Stimulated activated CD4-positive, alpha-beta T cell treated with anti-CD3 and anti-CD28 coated beads, Interleukin-15, amount 100 ng/mL, for 1 hour (primary cell): ENCODE data around the gene SETDB2.
A peak's percentile ranks its signal among the peaks of the same experiment; 100 is the strongest.

Experiments used
- DNase-seq, 2 donors: peaks; one replicate each; pipeline ENCODE4 v3.0.0-alpha.2; 2020; ENCODE audit warnings: low read depth in 1 of 2, low spot score in 1 of 2

Gene SETDB2

GRCh38 chr13:49443704-49444523 lies at the start of gene SETDB2, which contains the start of gene CAB39L:
TSS of gene SETDB2 (plus strand) at chr13:49444274. CDS start at chr13:49451894, 7,620 bp downstream.
TSS of gene CAB39L (minus strand) at chr13:49444064. CDS start at chr13:49382910, 61,154 bp downstream.
- peak; percentile 94 to 97 for DNase-seq

- no peak for DNase-seq
These were observed 48.6 kb upstream of the SETDB2 start for GRCh38 chr13:49395451-49395865.

GRCh38 chr13:49395878-49396380 lies 48.1 kb upstream of the SETDB2 start:
- no peak for DNase-seq

GRCh38 chr13:49399801-49400472 lies 44.1 kb upstream of the SETDB2 start:
- no peak for DNase-seq

- no peak for DNase-seq
These were observed 43.1 kb upstream of the SETDB2 start for GRCh38 chr13:49400755-49401659.

- no peak for DNase-seq
These were observed 39.9 kb upstream of the SETDB2 start for GRCh38 chr13:49403996-49404702.

GRCh38 chr13:49404703-49405020 lies 39.4 kb upstream of the SETDB2 start:
- no peak for DNase-seq

GRCh38 chr13:49407068-49407467 lies 37.0 kb upstream of the SETDB2 start:
- DNase-seq = no peak

GRCh38 chr13:49407936-49408335 lies 36.1 kb upstream of the SETDB2 start:
- no peak for DNase-seq

- DNase-seq = no peak
These were observed 35.1 kb upstream of the SETDB2 start for GRCh38 chr13:49409008-49409407.

- no peak for DNase-seq
These were observed 34.1 kb upstream of the SETDB2 start for GRCh38 chr13:49410006-49410405.

GRCh38 chr13:49410477-49410876 lies 33.6 kb upstream of the SETDB2 start:
- no peak for DNase-seq

GRCh38 chr13:49411353-49411752 lies 32.7 kb upstream of the SETDB2 start:
- no peak for DNase-seq

GRCh38 chr13:49412749-49413148 lies 31.3 kb upstream of the SETDB2 start:
- DNase-seq = no peak

GRCh38 chr13:49417161-49417560 lies 26.9 kb upstream of the SETDB2 start:
- DNase-seq = no peak

- DNase-seq = no peak
These were observed 25.9 kb upstream of the SETDB2 start for GRCh38 chr13:49418206-49418605.

GRCh38 chr13:49419276-49419675 lies 24.8 kb upstream of the SETDB2 start:
- no peak for DNase-seq

- DNase-seq = no peak
These were observed 22.7 kb upstream of the SETDB2 start for GRCh38 chr13:49421391-49421790.

- no peak for DNase-seq
These were observed 20.0 kb upstream of the SETDB2 start for GRCh38 chr13:49424011-49424560.

- no peak for DNase-seq
These were observed 15.9 kb upstream of the SETDB2 start for GRCh38 chr13:49428041-49428763.
